ENCODE results near the gene CTNS. TPM values are rescaled to one million over a fixed set of nuclear protein-coding genes. Genes with fewer than 3 reads are reported as not detected.

CTNS gene
- total RNA-seq, 6 experiments from 2014 or later, result 6.7 to 30.3 (median 9.4) TPM

GRCh38 chr17:3641717-3642486, 5.3 kb downstream of the CTNS start:
- TF ChIP-seq POLR2A (IDR thresholded peaks at IDR 0.05) (no peak), CTCF (IDR thresholded peaks at IDR 0.05) (no peak)
- no peak overlapping the region for H3K4me3 ChIP-seq
- DNase-seq, result no peak
- no peaks in the 10 kb centered on the region for H3K27me3 ChIP-seq
- 53% methylated on average over 8 of the region's 19 CpGs for WGBS (ENCODE audit: insufficient coverage, low coverage, low lambda C conversion rate, missing lambda C conversion rate)
- H3K9me3 ChIP-seq, result no peaks in the 10 kb centered on the region
- no peaks in the 10 kb centered on the region for H3K36me3 ChIP-seq
- peak in 2 of 4 donors; percentile 17 to 45 for ATAC-seq
- intact Hi-C loops (cut with DNase I), result no loop called here
- H3K4me1 ChIP-seq, result peaks cover 0 to 19% (median 0%) of the 10 kb centered on the region in 4 donors
- no peak overlapping the region for H3K27ac ChIP-seq

GRCh38 chr17:3643889-3644349, 7.4 kb downstream of the CTNS start:
- Histone ChIP-seq H3K9me3 (no peaks in the 10 kb centered on the region), H3K27ac (no peak overlapping the region), H3K4me3 (no peak overlapping the region), H3K4me1 (peaks cover 0 to 17% (median 5%) of the 10 kb centered on the region in 4 donors), H3K36me3 (no peaks in the 10 kb centered on the region), H3K27me3 (no peaks in the 10 kb centered on the region)
- intact Hi-C loops (cut with DNase I), result no loop called here
- 96% methylated on average over 4 of the region's 4 CpGs for WGBS (ENCODE audit: insufficient coverage, low coverage, low lambda C conversion rate, missing lambda C conversion rate)
- ATAC-seq, result no peak
- TF ChIP-seq POLR2A (IDR thresholded peaks at IDR 0.05) (no peak), CTCF (IDR thresholded peaks at IDR 0.05) (no peak)
- no peak for DNase-seq

- no peak overlapping the region for H3K4me3 ChIP-seq
- no peak overlapping the region for H3K27ac ChIP-seq
- peaks cover 0 to 17% (median 5%) of the 10 kb centered on the region in 4 donors for H3K4me1 ChIP-seq
- DNase-seq (no peak), ATAC-seq (no peak)
- no peak for TF ChIP-seq CTCF (IDR thresholded peaks at IDR 0.05)
- TF ChIP-seq POLR2A (IDR thresholded peaks at IDR 0.05), result no peak
- intact Hi-C loops (cut with DNase I), result no loop called here
- 79% methylated on average over 5 of the region's 5 CpGs for WGBS (ENCODE audit: insufficient coverage, low coverage, low lambda C conversion rate, missing lambda C conversion rate)
- H3K36me3 ChIP-seq, result no peaks in the 10 kb centered on the region
- no peaks in the 10 kb centered on the region for H3K27me3 ChIP-seq
- H3K9me3 ChIP-seq, result no peaks in the 10 kb centered on the region
These were observed 8.8 kb downstream of the CTNS start for GRCh38 chr17:3645310-3645709.

GRCh38 chr17:3647251-3647650, 10.7 kb downstream of the CTNS start:
- WGBS (ENCODE audit: insufficient coverage, low coverage, low lambda C conversion rate, missing lambda C conversion rate), result 67% methylated on average over 2 of the region's 12 CpGs
- DNase-seq, result peak in 1 of 3 donors; percentile 76
- no peaks in the 10 kb centered on the region for H3K9me3 ChIP-seq
- peak overlapping the region in 1 of 3 donors; percentile 23 for H3K4me3 ChIP-seq
- intact Hi-C loops (cut with DNase I), result no loop called here
- TF ChIP-seq POLR2A (IDR thresholded peaks at IDR 0.05) (no peak), CTCF (IDR thresholded peaks at IDR 0.05) (peak in 1 of 4 donors; percentile 7)
- peak overlapping the region in 2 of 3 donors; percentile 57 to 60 for H3K27ac ChIP-seq
- H3K27me3 ChIP-seq, result no peaks in the 10 kb centered on the region
- ATAC-seq, result peak; percentile 77 to 90 (median 82)
- peaks cover 0 to 13% (median 5%) of the 10 kb centered on the region in 4 donors for H3K4me1 ChIP-seq
- H3K36me3 ChIP-seq, result no peaks in the 10 kb centered on the region
